ENCODE results near the gene SPHK2.

DNA sequence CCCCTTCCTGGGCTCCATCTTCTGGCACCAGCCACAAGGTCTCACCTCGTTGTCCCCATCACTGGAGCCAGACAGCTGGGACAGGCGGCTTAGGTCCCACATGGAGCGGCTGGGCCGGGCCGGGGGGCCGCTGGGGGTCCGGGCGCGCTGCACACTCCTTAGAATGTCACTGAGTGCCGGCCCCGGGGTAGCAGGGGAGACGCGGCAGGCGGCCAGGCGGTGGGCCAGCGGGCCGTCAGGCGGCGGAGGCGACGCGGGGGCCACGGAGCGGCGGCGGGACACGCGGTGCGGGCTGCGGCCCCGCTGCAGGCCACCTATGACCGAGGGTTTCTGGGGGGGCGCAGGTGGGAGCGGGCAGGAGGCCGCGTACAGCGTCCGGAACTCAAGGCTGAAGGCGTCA is 15.9 kb upstream of the SPHK2 start:
- TF ChIP-seq, protein P1, sequence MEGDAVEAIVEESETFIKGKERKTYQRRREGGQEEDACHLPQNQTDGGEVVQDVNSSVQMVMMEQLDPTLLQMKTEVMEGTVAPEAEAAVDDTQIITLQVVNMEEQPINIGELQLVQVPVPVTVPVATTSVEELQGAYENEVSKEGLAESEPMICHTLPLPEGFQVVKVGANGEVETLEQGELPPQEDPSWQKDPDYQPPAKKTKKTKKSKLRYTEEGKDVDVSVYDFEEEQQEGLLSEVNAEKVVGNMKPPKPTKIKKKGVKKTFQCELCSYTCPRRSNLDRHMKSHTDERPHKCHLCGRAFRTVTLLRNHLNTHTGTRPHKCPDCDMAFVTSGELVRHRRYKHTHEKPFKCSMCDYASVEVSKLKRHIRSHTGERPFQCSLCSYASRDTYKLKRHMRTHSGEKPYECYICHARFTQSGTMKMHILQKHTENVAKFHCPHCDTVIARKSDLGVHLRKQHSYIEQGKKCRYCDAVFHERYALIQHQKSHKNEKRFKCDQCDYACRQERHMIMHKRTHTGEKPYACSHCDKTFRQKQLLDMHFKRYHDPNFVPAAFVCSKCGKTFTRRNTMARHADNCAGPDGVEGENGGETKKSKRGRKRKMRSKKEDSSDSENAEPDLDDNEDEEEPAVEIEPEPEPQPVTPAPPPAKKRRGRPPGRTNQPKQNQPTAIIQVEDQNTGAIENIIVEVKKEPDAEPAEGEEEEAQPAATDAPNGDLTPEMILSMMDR (IDR thresholded peaks at IDR 0.05) = no peak
- TF ChIP-seq CHD4 (IDR thresholded peaks at IDR 0.05; ENCODE audit: borderline replicate concordance) (no peak), ZSCAN20 (CRISPR knock-in tag; IDR thresholded peaks at IDR 0.05) (no peak), EP300 (IDR thresholded peaks at IDR 0.05) (no peak), NR3C1 (IDR thresholded peaks at IDR 0.05) (no peak), KDM1A (IDR thresholded peaks at IDR 0.05; ENCODE audit: low read depth) (no peak), HDAC2 (IDR thresholded peaks at IDR 0.05) (no peak), BHLHE40 (IDR thresholded peaks at IDR 0.05; ENCODE audit: low read depth, low read length) (no peak), EHMT2 (IDR thresholded peaks at IDR 0.05; ENCODE audit: low read depth) (no peak)
- TF ChIP-seq, protein P2, sequence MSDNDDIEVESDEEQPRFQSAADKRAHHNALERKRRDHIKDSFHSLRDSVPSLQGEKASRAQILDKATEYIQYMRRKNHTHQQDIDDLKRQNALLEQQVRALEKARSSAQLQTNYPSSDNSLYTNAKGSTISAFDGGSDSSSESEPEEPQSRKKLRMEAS (IDR thresholded peaks at IDR 0.05) = no peak

All from A549 (cell line).